ENCODE results near the gene MAP1LC3B.

MAP1LC3B gene

GRCh38 chr16:87426423-87427215 is 34.5 kb downstream of the MAP1LC3B start:
- no peak for DNase-seq (ENCODE audit: low read depth in 1 of 2, low spot score in 1 of 2)
- H3K4me3 ChIP-seq (replicated peaks; ENCODE audit: insufficient read depth, low read length) = no peak overlapping the region
- H3K27ac ChIP-seq (replicated peaks) = no peak overlapping the region
- TF ChIP-seq POLR2AphosphoS5 (IDR thresholded peaks at IDR 0.05; ENCODE audit: low read depth) (no peak), CTCF (IDR thresholded peaks at IDR 0.05; ENCODE audit: insufficient read depth, low read length) (no peak), SPI1 (IDR thresholded peaks at IDR 0.05; ENCODE audit: borderline replicate concordance, low read depth) (no peak), REST (IDR thresholded peaks at IDR 0.05; ENCODE audit: insufficient replicate concordance, low read depth) (no peak)
- H3K27me3 ChIP-seq (ENCODE audit: insufficient read depth, poor library complexity, severe bottlenecking) = no peaks in the 10 kb centered on the region

- no peaks in the 10 kb centered on the region for H3K27me3 ChIP-seq (ENCODE audit: insufficient read depth, poor library complexity, severe bottlenecking)
- no peak overlapping the region for H3K27ac ChIP-seq (replicated peaks)
- TF ChIP-seq SPI1 (IDR thresholded peaks at IDR 0.05; ENCODE audit: borderline replicate concordance, low read depth) = no peak
- no peak for TF ChIP-seq CTCF (IDR thresholded peaks at IDR 0.05; ENCODE audit: insufficient read depth, low read length)
- TF ChIP-seq REST (IDR thresholded peaks at IDR 0.05; ENCODE audit: insufficient replicate concordance, low read depth) = no peak
- TF ChIP-seq POLR2AphosphoS5 (IDR thresholded peaks at IDR 0.05; ENCODE audit: low read depth) = no peak
- no peak for TF ChIP-seq GABPA (IDR thresholded peaks at IDR 0.05; ENCODE audit: low read depth)
- H3K4me3 ChIP-seq (replicated peaks; ENCODE audit: insufficient read depth, low read length) = no peak overlapping the region
- no peak for DNase-seq (ENCODE audit: low read depth in 1 of 2, low spot score in 1 of 2)
Observed at GRCh38 chr16:87431926-87432325, 39.8 kb downstream of the MAP1LC3B start.

- Histone ChIP-seq H3K27me3 (ENCODE audit: insufficient read depth, poor library complexity, severe bottlenecking) (no peaks in the 10 kb centered on the region), H3K27ac (replicated peaks) (no peak overlapping the region), H3K4me3 (replicated peaks; ENCODE audit: insufficient read depth, low read length) (no peak overlapping the region)
- no peak for DNase-seq (ENCODE audit: low read depth in 1 of 2, low spot score in 1 of 2)
- no peak for TF ChIP-seq GABPA (IDR thresholded peaks at IDR 0.05; ENCODE audit: low read depth)
- TF ChIP-seq CTCF (IDR thresholded peaks at IDR 0.05; ENCODE audit: insufficient read depth, low read length) = no peak
- TF ChIP-seq POLR2AphosphoS5 (IDR thresholded peaks at IDR 0.05; ENCODE audit: low read depth) = no peak
- no peak for TF ChIP-seq REST (IDR thresholded peaks at IDR 0.05; ENCODE audit: insufficient replicate concordance, low read depth)
Observed at GRCh38 chr16:87432330-87432915, 40.3 kb downstream of the MAP1LC3B start.

All from HL-60 (cell line).